NCI-H128 (cell line): Measurements from ENCODE around the gene NME4.
A peak's percentile ranks its signal among the peaks of the same experiment; 100 is the strongest.
"Not testable (repeated sequence)": the region's sequence is repeated elsewhere in the genome, so short reads cannot be mapped to it uniquely, and the experiment has no call there.

ENCODE experiments used
- DNase-seq: peaks from one replicate; lab custom pipeline; 2025; ENCODE audit not compliant: unreplicated experiment; lab: John Stamatoyannopoulos, UW

NME4 gene

GRCh38 chr16:397135-397661, at the start of gene NME4:
Gene NME4, plus strand, starts transcription at chr16:397199. Its CDS starts 24 bp downstream, at chr16:397223.
- DNase-seq, result no peak

- no peak for DNase-seq
These were observed 49.8 kb upstream of the NME4 start for GRCh38 chr16:347203-347602.

GRCh38 chr16:348495-348894, 48.5 kb upstream of the NME4 start:
- not testable (repeated sequence) for DNase-seq

- no peak for DNase-seq
These were observed 47.8 kb upstream of the NME4 start for GRCh38 chr16:349211-349610.

- no peak for DNase-seq
These were observed 46.8 kb upstream of the NME4 start for GRCh38 chr16:350203-350602.

GRCh38 chr16:351804-352520, 45.0 kb upstream of the NME4 start:
- no peak for DNase-seq

GRCh38 chr16:352547-353403, 44.2 kb upstream of the NME4 start, which contains the start of gene AXIN1:
Gene AXIN1, minus strand, starts transcription at chr16:352723. Its CDS starts 5,698 bp downstream, at chr16:347025.
- DNase-seq, result peak; percentile 77

- DNase-seq, result no peak
These were observed 43.4 kb upstream of the NME4 start for GRCh38 chr16:353404-354290.

GRCh38 chr16:354291-354881, 42.6 kb upstream of the NME4 start:
- no peak for DNase-seq

GRCh38 chr16:354971-355461, 42.0 kb upstream of the NME4 start:
- no peak for DNase-seq

- no peak for DNase-seq
These were observed 40.3 kb upstream of the NME4 start for GRCh38 chr16:356741-357140.

GRCh38 chr16:359067-359763, 37.8 kb upstream of the NME4 start:
- no peak for DNase-seq

- DNase-seq, result no peak
These were observed 36.9 kb upstream of the NME4 start for GRCh38 chr16:359871-360697.

- DNase-seq, result no peak
These were observed 36.2 kb upstream of the NME4 start for GRCh38 chr16:360698-361336.

- no peak for DNase-seq
These were observed 35.6 kb upstream of the NME4 start for GRCh38 chr16:361341-361871.

- DNase-seq, result peak; percentile 41
These were observed 34.9 kb upstream of the NME4 start for GRCh38 chr16:361872-362701.

- DNase-seq, result not testable (repeated sequence)
These were observed 34.3 kb upstream of the NME4 start for GRCh38 chr16:362702-362999.
